ENCODE results near the gene PIK3CA. TPM values are rescaled to one million over a fixed set of nuclear protein-coding genes. Genes with fewer than 3 reads are reported as not detected.

Gene PIK3CA
- total RNA-seq, 2 experiments from 2014 or later: 16.7 to 19.1 TPM

DNA sequence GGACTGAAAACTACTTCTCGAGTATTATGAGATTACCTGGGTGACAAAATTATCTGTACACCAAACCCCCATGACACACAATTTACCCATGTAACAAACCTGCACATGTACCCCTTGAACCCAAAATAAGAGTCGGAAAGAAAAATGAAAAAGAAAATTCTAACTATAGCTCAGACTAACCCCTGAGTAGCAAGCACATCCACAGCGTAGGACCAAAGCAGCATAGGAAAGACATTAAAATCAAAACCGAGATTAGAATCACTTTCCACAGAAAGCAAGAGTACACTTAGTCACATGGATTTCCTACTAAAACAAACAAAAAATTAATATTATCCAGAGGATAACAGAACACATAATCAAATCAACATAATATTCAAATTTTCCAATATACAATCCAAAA lies 6.3 kb upstream of the PIK3CA start:
- no peaks in the 10 kb centered on the region for H3K9me3 Mint-ChIP-seq
- DNase-seq: no peak
- no peaks in the 10 kb centered on the region for H3K36me3 Mint-ChIP-seq
- intact Hi-C loops (cut with micrococcal nuclease): no loop called here
- H3K27me3 Mint-ChIP-seq: peaks cover 9% of the 10 kb centered on the region
- POLR2A ChIA-PET: no interaction called here
- no peak overlapping the region for H3K4me3 Mint-ChIP-seq
- H3K27ac Mint-ChIP-seq: no peak overlapping the region
- peaks cover 9% of the 10 kb centered on the region for H3K4me1 Mint-ChIP-seq (ENCODE audit: low read depth)
- CTCF ChIA-PET: no interaction called here

DNA sequence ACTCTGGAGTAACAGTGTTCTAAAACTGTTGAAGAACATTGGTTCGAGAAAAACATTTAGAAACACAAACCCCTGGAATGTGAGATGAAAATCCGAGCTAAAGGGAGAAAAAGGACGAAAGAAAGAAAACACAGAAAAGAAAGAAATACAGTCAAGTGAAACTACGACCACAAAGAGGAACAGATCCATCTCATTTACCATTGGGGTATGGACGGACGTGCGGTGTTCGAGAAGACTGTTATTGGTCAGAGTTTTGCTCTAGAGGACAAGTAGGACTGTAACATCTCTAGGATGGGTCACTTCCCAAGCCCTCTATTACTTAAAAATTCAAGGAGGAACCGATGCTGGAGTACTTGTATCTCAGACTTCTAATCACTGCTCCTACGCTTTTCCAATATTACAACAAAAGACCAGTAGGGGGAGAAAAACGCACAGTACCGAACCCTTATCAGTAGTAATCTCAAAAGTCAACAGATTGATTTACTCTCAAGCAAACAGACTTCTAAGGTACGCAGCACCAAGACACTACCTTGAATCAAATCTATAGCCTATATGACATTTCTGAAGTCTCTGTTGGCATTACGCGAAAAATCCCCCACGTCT lies 1.1 kb upstream of the PIK3CA start:
- H3K27me3 Mint-ChIP-seq: peaks cover 4% of the 10 kb centered on the region
- H3K4me3 Mint-ChIP-seq: no peak overlapping the region
- intact Hi-C loops (cut with micrococcal nuclease): loop anchor here (1.0 to 5.0 kb wide), 15 partner anchors 34 to 1950 kb away; partner anchors contain the start of genes ACTL6A, MFN1, MRPL47 and NDUFB5
- no peaks in the 10 kb centered on the region for H3K36me3 Mint-ChIP-seq
- no peaks in the 10 kb centered on the region for H3K9me3 Mint-ChIP-seq
- CTCF ChIA-PET: interaction anchor here (0.9 to 2.0 kb wide), 12 partner anchors 8 to 174 kb away, joined by 3 to 12 read pairs (median 3); no protein-coding TSS in a partner anchor
- no peak overlapping the region for H3K27ac Mint-ChIP-seq
- peak; percentile 25 for DNase-seq
- peaks cover 31% of the 10 kb centered on the region for H3K4me1 Mint-ChIP-seq (ENCODE audit: low read depth)
- POLR2A ChIA-PET: interaction anchor here (0.7 to 3.1 kb wide), 3 partner anchors 35 to 131 kb away, joined by 3 to 34 read pairs (median 4); no protein-coding TSS in a partner anchor

- Mint-ChIP-seq H3K36me3 (no peaks in the 10 kb centered on the region), H3K27me3 (peaks cover 4% of the 10 kb centered on the region), H3K4me3 (no peak overlapping the region), H3K9me3 (no peaks in the 10 kb centered on the region), H3K4me1 (ENCODE audit: low read depth) (peaks cover 36% of the 10 kb centered on the region), H3K27ac (no peak overlapping the region)
- intact Hi-C loops (cut with micrococcal nuclease): loop anchor here (1.0 to 5.0 kb wide), 15 partner anchors 34 to 1950 kb away; partner anchors contain the start of genes ACTL6A, MFN1, MRPL47 and NDUFB5
- peak; percentile 86 for DNase-seq
- CTCF ChIA-PET: interaction anchor here (0.9 to 2.0 kb wide), 11 partner anchors 9 to 176 kb away, joined by 3 to 12 read pairs (median 3); no protein-coding TSS in a partner anchor
- POLR2A ChIA-PET: interaction anchor here (0.7 to 3.1 kb wide), 5 partner anchors 34 to 176 kb away, joined by 3 to 34 read pairs (median 4); partner anchors contain the start of gene ZNF639
These were observed 664 bp upstream of the PIK3CA start for GRCh38 chr3:179147514-179147872.

DNA sequence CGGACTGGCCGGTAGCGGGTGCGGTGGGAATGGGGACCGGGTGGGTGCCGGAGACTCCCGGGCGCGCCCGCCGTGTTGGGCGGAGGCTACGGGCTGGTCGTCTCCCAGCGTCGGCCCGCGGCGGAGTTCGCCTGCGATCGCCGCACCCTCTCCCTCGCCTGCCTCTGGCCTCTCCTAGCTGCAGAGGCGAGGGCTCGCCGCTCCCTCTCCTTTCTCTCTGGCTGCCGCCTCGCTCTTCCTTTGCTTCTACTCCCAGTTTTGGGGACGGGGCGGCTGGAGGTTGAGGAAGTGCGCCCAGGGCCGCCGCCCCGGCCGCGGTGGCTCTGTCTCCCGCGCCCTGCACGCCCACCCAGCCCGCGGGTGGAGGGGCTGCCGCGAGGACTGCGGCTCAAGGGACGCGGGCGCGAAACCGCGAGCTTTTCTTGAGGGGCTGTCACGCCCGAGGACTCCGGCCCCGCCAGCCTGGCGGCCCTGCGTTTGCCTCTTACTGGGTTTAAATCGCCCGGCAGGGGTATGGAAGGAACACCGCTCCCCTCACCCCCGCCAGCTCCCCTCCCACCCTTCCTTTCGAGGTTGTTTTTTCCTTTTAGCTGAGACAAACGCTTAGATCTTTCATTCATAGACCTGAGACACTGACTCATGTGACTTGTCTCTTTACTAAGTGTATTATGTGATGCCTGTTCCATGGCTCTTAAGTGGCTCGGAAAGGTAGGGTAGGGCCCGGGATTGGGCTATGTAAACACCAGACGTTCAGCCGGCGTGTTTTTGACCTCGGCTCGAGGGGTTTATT lies 654 bp downstream of the PIK3CA start:
- peaks cover 38% of the 10 kb centered on the region for H3K4me1 Mint-ChIP-seq (ENCODE audit: low read depth)
- peak overlapping the region; percentile 89 for H3K4me3 Mint-ChIP-seq
- intact Hi-C loops (cut with micrococcal nuclease): loop anchor here (1.0 to 5.0 kb wide), 4 partner anchors 9 to 1952 kb away; partner anchors contain the start of gene TBL1XR1
- ChIA-PET CTCF (interaction anchor here (0.6 to 2.5 kb wide), 10 partner anchors 10 to 175 kb away, joined by 3 to 12 read pairs (median 4); no protein-coding TSS in a partner anchor), POLR2A (interaction anchor here (0.6 to 3.1 kb wide), 13 partner anchors 10 to 654 kb away, joined by 3 to 34 read pairs (median 3); partner anchors contain the start of genes ZMAT3 and ZNF639)
- H3K9me3 Mint-ChIP-seq: no peaks in the 10 kb centered on the region
- H3K36me3 Mint-ChIP-seq: no peaks in the 10 kb centered on the region
- H3K27ac Mint-ChIP-seq: peak overlapping the region; percentile 88
- DNase-seq: peak; percentile 73
- peaks cover 1% of the 10 kb centered on the region for H3K27me3 Mint-ChIP-seq

DNA sequence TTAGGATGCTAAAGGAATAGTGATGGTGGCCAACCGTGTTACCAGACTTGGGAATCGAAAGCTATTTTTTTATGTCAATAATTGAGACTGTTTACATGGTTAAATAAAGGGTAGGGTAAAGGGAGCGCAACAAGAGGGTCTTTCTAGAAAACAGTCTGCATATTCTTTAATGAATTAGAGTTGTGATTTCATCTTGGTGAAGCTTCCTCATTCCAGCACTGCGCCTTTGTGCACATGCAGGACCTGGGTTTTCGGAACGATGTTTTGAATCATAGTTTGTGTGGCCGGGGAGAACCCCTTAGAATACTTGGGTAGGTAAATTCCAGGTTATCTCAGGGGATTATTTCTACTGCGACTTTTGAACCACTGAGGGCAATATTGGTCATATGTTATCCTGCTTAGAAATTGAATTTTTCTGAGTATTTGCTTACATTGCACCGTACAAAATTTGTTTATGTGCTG lies 1.3 kb downstream of the PIK3CA start:
- Mint-ChIP-seq H3K9me3 (no peaks in the 10 kb centered on the region), H3K4me1 (ENCODE audit: low read depth) (peaks cover 38% of the 10 kb centered on the region), H3K4me3 (peak overlapping the region; percentile 89), H3K27ac (peak overlapping the region; percentile 88), H3K27me3 (no peaks in the 10 kb centered on the region), H3K36me3 (no peaks in the 10 kb centered on the region)
- POLR2A ChIA-PET: interaction anchor here (1.0 to 3.1 kb wide), 10 partner anchors 9 to 414 kb away, joined by 3 to 34 read pairs (median 3); partner anchors contain the start of gene ZMAT3
- CTCF ChIA-PET: interaction anchor here (1.0 to 2.5 kb wide), 4 partner anchors 9 to 172 kb away, joined by 4 to 9 read pairs (median 5); no protein-coding TSS in a partner anchor
- intact Hi-C loops (cut with micrococcal nuclease): loop anchor here (1.0 to 5.0 kb wide), 4 partner anchors 9 to 1952 kb away; partner anchors contain the start of gene TBL1XR1
- DNase-seq: peak; percentile 72

DNA sequence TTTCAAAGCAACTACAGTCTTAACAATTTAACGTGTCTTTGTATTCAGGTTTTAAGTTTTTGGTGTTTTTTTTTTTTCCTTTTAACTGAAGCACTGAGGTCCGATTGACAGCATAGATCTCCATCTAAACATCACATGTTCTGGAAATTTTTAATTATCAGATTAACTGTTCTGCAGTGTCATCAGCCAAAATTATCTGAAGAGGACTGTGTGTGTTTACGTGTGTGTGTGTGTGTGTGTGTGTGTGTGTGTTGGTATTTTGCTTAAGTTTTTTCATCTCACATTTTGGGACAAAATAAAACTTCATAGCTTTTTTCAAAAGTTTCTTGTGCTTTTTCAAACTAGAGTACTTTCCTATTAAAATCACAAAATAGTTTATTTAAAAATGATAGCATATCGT lies 1.8 kb downstream of the PIK3CA start:
- intact Hi-C loops (cut with micrococcal nuclease): loop anchor here (1.0 to 5.0 kb wide), 4 partner anchors 8 to 1953 kb away; partner anchors contain the start of gene TBL1XR1
- no peaks in the 10 kb centered on the region for H3K9me3 Mint-ChIP-seq
- no peak for DNase-seq
- CTCF ChIA-PET: interaction anchor here (1.4 to 2.5 kb wide), 2 partner anchors 31 to 134 kb away, joined by 4 to 9 read pairs; no protein-coding TSS in a partner anchor
- H3K36me3 Mint-ChIP-seq: no peaks in the 10 kb centered on the region
- no peaks in the 10 kb centered on the region for H3K27me3 Mint-ChIP-seq
- peak overlapping the region; percentile 89 for H3K4me3 Mint-ChIP-seq
- H3K4me1 Mint-ChIP-seq (ENCODE audit: low read depth): peaks cover 36% of the 10 kb centered on the region
- H3K27ac Mint-ChIP-seq: peak overlapping the region; percentile 88
- POLR2A ChIA-PET: interaction anchor here (1.0 to 3.1 kb wide), 6 partner anchors 9 to 174 kb away, joined by 3 to 34 read pairs (median 6); partner anchors contain the start of gene ZMAT3

DNA sequence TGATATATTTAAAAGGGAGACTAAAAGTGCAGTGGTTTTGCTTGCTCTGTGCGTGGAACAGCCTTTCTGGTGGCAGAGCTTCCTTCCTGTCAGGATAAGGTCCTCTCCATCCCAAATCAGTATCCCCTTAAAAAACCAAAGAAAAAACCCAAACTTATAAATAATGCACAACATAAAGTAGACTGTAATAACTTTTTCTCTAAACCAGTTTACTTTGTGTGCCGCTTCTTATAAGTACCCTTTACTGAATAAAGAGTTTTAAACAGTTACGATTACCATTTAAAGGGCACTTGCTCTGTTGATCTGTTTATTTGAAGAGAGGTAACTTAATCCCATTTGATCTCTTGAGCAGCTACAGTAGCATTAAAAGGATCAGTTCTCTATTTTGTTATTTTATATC lies 2.5 kb downstream of the PIK3CA start:
- intact Hi-C loops (cut with micrococcal nuclease): no loop called here
- H3K36me3 Mint-ChIP-seq: no peaks in the 10 kb centered on the region
- no peak overlapping the region for H3K27ac Mint-ChIP-seq
- ChIA-PET POLR2A (interaction anchor here (0.8 kb wide), 1 partner anchor 170 kb away, joined by 3 read pairs; no protein-coding TSS in a partner anchor), CTCF (interaction anchor here (1.0 to 2.5 kb wide), 2 partner anchors 34 to 135 kb away, joined by 3 to 9 read pairs; no protein-coding TSS in a partner anchor)
- no peak overlapping the region for H3K4me3 Mint-ChIP-seq
- peaks cover 36% of the 10 kb centered on the region for H3K4me1 Mint-ChIP-seq (ENCODE audit: low read depth)
- H3K9me3 Mint-ChIP-seq: no peaks in the 10 kb centered on the region
- DNase-seq: no peak
- no peaks in the 10 kb centered on the region for H3K27me3 Mint-ChIP-seq

DNA sequence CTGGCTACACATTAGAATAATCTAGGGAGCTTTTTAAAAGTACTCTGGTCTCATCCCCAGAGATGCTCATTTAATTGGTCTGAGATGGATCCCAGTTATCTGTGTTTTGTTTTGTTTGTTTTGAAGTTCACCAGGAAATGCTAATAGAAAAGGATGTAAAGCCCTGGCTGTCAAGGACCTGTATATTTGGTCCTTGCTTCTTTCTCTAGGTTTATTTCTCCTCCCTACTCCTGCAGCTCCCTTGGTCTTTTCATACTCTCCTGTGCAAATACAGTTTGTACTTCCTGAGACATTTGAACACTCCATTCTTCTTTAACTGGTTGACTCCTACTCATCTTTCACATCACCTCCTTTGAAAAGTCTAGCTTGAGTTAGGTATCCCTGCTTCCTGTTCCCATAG lies 3.3 kb downstream of the PIK3CA start:
- intact Hi-C loops (cut with micrococcal nuclease): no loop called here
- H3K9me3 Mint-ChIP-seq: no peaks in the 10 kb centered on the region
- no peaks in the 10 kb centered on the region for H3K27me3 Mint-ChIP-seq
- H3K4me3 Mint-ChIP-seq: no peak overlapping the region
- H3K36me3 Mint-ChIP-seq: no peaks in the 10 kb centered on the region
- peaks cover 43% of the 10 kb centered on the region for H3K4me1 Mint-ChIP-seq (ENCODE audit: low read depth)
- CTCF ChIA-PET: interaction anchor here (0.5 to 1.0 kb wide), 2 partner anchors 32 to 33 kb away, joined by 3 read pairs; no protein-coding TSS in a partner anchor
- POLR2A ChIA-PET: interaction anchor here (0.8 kb wide), 1 partner anchor 169 kb away, joined by 3 read pairs; no protein-coding TSS in a partner anchor
- H3K27ac Mint-ChIP-seq: no peak overlapping the region
- DNase-seq: no peak

DNA sequence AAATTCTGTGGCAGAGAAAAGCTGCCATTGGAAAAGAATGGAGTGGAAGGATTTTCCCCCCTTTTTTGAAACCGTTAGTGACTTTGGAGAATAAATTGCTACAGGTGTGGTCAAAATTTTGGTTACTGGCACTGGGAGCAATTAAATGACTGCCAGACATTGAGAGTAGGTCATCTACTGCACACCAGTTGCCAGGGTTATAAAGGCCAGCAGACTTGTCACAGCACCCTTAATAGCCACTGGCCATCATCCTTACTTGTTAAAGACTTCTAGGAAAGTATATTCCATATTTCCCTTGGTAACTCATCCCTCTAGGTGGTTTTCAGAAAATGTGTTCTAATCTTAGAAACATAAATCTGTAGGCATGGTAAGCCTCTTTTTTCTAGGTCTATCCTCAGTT lies 8.0 kb downstream of the PIK3CA start:
- no peaks in the 10 kb centered on the region for H3K36me3 Mint-ChIP-seq
- no peak overlapping the region for H3K4me3 Mint-ChIP-seq
- intact Hi-C loops (cut with micrococcal nuclease): no loop called here
- H3K4me1 Mint-ChIP-seq (ENCODE audit: low read depth): peaks cover 63% of the 10 kb centered on the region
- POLR2A ChIA-PET: no interaction called here
- CTCF ChIA-PET: no interaction called here
- no peak for DNase-seq
- no peaks in the 10 kb centered on the region for H3K27me3 Mint-ChIP-seq
- H3K9me3 Mint-ChIP-seq: no peaks in the 10 kb centered on the region
- no peak overlapping the region for H3K27ac Mint-ChIP-seq

GRCh38 chr3:179156775-179157174 lies 8.6 kb downstream of the PIK3CA start:
- Mint-ChIP-seq H3K4me1 (ENCODE audit: low read depth) (peaks cover 59% of the 10 kb centered on the region), H3K9me3 (no peaks in the 10 kb centered on the region), H3K27me3 (no peaks in the 10 kb centered on the region), H3K27ac (no peak overlapping the region), H3K36me3 (no peaks in the 10 kb centered on the region), H3K4me3 (no peak overlapping the region)
- ChIA-PET POLR2A (no interaction called here), CTCF (no interaction called here)
- intact Hi-C loops (cut with micrococcal nuclease): no loop called here
- DNase-seq: no peak

- intact Hi-C loops (cut with micrococcal nuclease): loop anchor here (1.0 to 2.0 kb wide), 2 partner anchors 9 to 22 kb away; no protein-coding TSS in a partner anchor
- H3K9me3 Mint-ChIP-seq: no peaks in the 10 kb centered on the region
- no peak overlapping the region for H3K27ac Mint-ChIP-seq
- POLR2A ChIA-PET: interaction anchor here (1.9 kb wide), 1 partner anchor 9 kb away, joined by 6 read pairs; no protein-coding TSS in a partner anchor
- no peak for DNase-seq
- no peak overlapping the region for H3K4me3 Mint-ChIP-seq
- H3K27me3 Mint-ChIP-seq: no peaks in the 10 kb centered on the region
- peaks cover 54% of the 10 kb centered on the region for H3K4me1 Mint-ChIP-seq (ENCODE audit: low read depth)
- CTCF ChIA-PET: interaction anchor here (0.9 to 2.5 kb wide), 2 partner anchors 9 to 90 kb away, joined by 3 to 6 read pairs; no protein-coding TSS in a partner anchor
- H3K36me3 Mint-ChIP-seq: no peaks in the 10 kb centered on the region
These were observed 10.3 kb downstream of the PIK3CA start for GRCh38 chr3:179158336-179159039.

Measured in activated CD4-positive, alpha-beta memory T cell treated with anti-CD3 and anti-CD28 coated beads for 36 hours (primary cell).